Osteocyte (in vitro differentiated cells): ENCODE measurements around the gene KRTAP1-5. TPM values are rescaled to one million over a fixed set of nuclear protein-coding genes. Genes with fewer than 3 reads are reported as not detected.

Experiments
- DNase-seq: peaks from one replicate; pipeline ENCODE4 v3.0.0; 2021; ENCODE audit warnings: mixed read lengths; ENCODE audit not compliant: unreplicated experiment; ENCODE audit errors: extremely low spot score
- H3K27ac Mint-ChIP-seq: one replicate; pipeline ENCODE4 v1.8.0; 2021; ENCODE audit warnings: mild to moderate bottlenecking, mixed read lengths; ENCODE audit not compliant: unreplicated experiment
- H3K27me3 Mint-ChIP-seq: one replicate; pipeline ENCODE4 v1.8.0; 2021; ENCODE audit warnings: mixed read lengths; ENCODE audit not compliant: unreplicated experiment
- H3K36me3 Mint-ChIP-seq: one replicate; pipeline ENCODE4 v1.8.0; 2021; ENCODE audit warnings: mixed read lengths; ENCODE audit not compliant: unreplicated experiment
- H3K4me1 Mint-ChIP-seq: one replicate; pipeline ENCODE4 v1.8.0; 2021; ENCODE audit warnings: mixed read lengths; ENCODE audit not compliant: unreplicated experiment
- H3K4me3 Mint-ChIP-seq: one replicate; pipeline ENCODE4 v1.8.0; 2021; ENCODE audit warnings: mild to moderate bottlenecking, moderate library complexity, mixed read lengths; ENCODE audit not compliant: unreplicated experiment
- H3K9me3 Mint-ChIP-seq: one replicate; pipeline ENCODE4 v1.8.0; 2021; ENCODE audit warnings: mixed read lengths; ENCODE audit not compliant: unreplicated experiment
- CTCF ChIP-seq: fragments of 200-600 bp; sonication (generic); IDR thresholded peaks from 2 replicates; pipeline ENCODE4 v1.5.0; 2021; ENCODE audit warnings: antibody characterized with exemption, mild to moderate bottlenecking, moderate library complexity
- long read RNA-seq: library from polyadenylated mRNA; unstranded; transcript quantifications from one replicate; pipeline ENCODE4 v2.0.0, GENCODE V29; 2021
- total RNA-seq: library from RNA; stranded (reverse); gene quantifications from 2 replicates; pipeline ENCODE4 v1.2.1, GENCODE V29; 2021

Gene KRTAP1-5
- total RNA-seq, result not detected in 2 replicates
- long read RNA-seq, result 0 reads

- Mint-ChIP-seq H3K27me3 (no peaks in the 10 kb centered on the region), H3K9me3 (no peaks in the 10 kb centered on the region), H3K4me3 (no peak within 1 kb of the TSS), H3K36me3 (no peaks in the 10 kb centered on the region), H3K27ac (no peak within 1 kb of the TSS), H3K4me1 (peaks cover 5% of the 10 kb centered on the region)
- DNase-seq, result no peak
- no peak for TF ChIP-seq CTCF
These were observed at the start of gene KRTAP1-5 for GRCh38 chr17:41026715-41027471. Gene KRTAP1-5 (minus strand): TSS chr17:41027208. CDS start chr17:41027155, 53 bp downstream.

GRCh38 chr17:41076788-41077187 is 49.8 kb upstream of the KRTAP1-5 start:
- H3K27me3 Mint-ChIP-seq, result no peaks in the 10 kb centered on the region
- H3K9me3 Mint-ChIP-seq, result peaks cover 3% of the 10 kb centered on the region
- H3K4me3 Mint-ChIP-seq, result no peak overlapping the region
- H3K4me1 Mint-ChIP-seq, result no peaks in the 10 kb centered on the region
- DNase-seq, result no peak
- no peaks in the 10 kb centered on the region for H3K36me3 Mint-ChIP-seq
- H3K27ac Mint-ChIP-seq, result no peak overlapping the region
- no peak for TF ChIP-seq CTCF

- no peak overlapping the region for H3K27ac Mint-ChIP-seq
- no peak for DNase-seq
- H3K36me3 Mint-ChIP-seq, result no peaks in the 10 kb centered on the region
- H3K27me3 Mint-ChIP-seq, result no peaks in the 10 kb centered on the region
- no peaks in the 10 kb centered on the region for H3K4me1 Mint-ChIP-seq
- no peak overlapping the region for H3K4me3 Mint-ChIP-seq
- TF ChIP-seq CTCF, result no peak
- H3K9me3 Mint-ChIP-seq, result peaks cover 3% of the 10 kb centered on the region
These were observed 46.7 kb upstream of the KRTAP1-5 start for GRCh38 chr17:41073676-41074075.

- no peaks in the 10 kb centered on the region for H3K27me3 Mint-ChIP-seq
- peaks cover 5% of the 10 kb centered on the region for H3K4me1 Mint-ChIP-seq
- no peak overlapping the region for H3K27ac Mint-ChIP-seq
- TF ChIP-seq CTCF, result no peak
- no peak overlapping the region for H3K4me3 Mint-ChIP-seq
- no peak for DNase-seq
- no peaks in the 10 kb centered on the region for H3K9me3 Mint-ChIP-seq
- no peaks in the 10 kb centered on the region for H3K36me3 Mint-ChIP-seq
These were observed 44.8 kb upstream of the KRTAP1-5 start for GRCh38 chr17:41071606-41072360.

- Mint-ChIP-seq H3K4me3 (no peak overlapping the region), H3K27ac (no peak overlapping the region), H3K4me1 (peaks cover 8% of the 10 kb centered on the region), H3K36me3 (no peaks in the 10 kb centered on the region), H3K9me3 (no peaks in the 10 kb centered on the region), H3K27me3 (no peaks in the 10 kb centered on the region)
- no peak for TF ChIP-seq CTCF
- DNase-seq, result no peak
These were observed 42.0 kb upstream of the KRTAP1-5 start for GRCh38 chr17:41069031-41069430.
